OCI-LY3 (cell line): ENCODE measurements around the gene WDR90.

Experiments used
- EZH2phosphoT487 ChIP-seq: fragments of 200-600 bp; shearing (Covaris generic); IDR thresholded peaks from 2 replicates; pipeline ENCODE4 v1.6.1; 2018; ENCODE audit warnings: antibody characterized with exemption, mixed run types, low read depth
- TF ChIP-seq, protein P1 (sequence below): fragments of 200-600, 300-600 bp; sonication (generic); IDR thresholded peaks from 2 replicates; pipeline ENCODE4 v1.5.1; 2014; ENCODE audit warnings: antibody characterized with exemption, low read length, low read depth

GRCh38 chr16:657487-657886, 8.3 kb downstream of the WDR90 start:
- TF ChIP-seq, protein P1, sequence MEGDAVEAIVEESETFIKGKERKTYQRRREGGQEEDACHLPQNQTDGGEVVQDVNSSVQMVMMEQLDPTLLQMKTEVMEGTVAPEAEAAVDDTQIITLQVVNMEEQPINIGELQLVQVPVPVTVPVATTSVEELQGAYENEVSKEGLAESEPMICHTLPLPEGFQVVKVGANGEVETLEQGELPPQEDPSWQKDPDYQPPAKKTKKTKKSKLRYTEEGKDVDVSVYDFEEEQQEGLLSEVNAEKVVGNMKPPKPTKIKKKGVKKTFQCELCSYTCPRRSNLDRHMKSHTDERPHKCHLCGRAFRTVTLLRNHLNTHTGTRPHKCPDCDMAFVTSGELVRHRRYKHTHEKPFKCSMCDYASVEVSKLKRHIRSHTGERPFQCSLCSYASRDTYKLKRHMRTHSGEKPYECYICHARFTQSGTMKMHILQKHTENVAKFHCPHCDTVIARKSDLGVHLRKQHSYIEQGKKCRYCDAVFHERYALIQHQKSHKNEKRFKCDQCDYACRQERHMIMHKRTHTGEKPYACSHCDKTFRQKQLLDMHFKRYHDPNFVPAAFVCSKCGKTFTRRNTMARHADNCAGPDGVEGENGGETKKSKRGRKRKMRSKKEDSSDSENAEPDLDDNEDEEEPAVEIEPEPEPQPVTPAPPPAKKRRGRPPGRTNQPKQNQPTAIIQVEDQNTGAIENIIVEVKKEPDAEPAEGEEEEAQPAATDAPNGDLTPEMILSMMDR = no peak
- TF ChIP-seq EZH2phosphoT487 = no peak
